ENCODE data around the gene MB.
"Not testable (repeated sequence)": the region's sequence is repeated elsewhere in the genome, so short reads cannot be mapped to it uniquely, and the experiment has no call there.

The MB gene

DNA sequence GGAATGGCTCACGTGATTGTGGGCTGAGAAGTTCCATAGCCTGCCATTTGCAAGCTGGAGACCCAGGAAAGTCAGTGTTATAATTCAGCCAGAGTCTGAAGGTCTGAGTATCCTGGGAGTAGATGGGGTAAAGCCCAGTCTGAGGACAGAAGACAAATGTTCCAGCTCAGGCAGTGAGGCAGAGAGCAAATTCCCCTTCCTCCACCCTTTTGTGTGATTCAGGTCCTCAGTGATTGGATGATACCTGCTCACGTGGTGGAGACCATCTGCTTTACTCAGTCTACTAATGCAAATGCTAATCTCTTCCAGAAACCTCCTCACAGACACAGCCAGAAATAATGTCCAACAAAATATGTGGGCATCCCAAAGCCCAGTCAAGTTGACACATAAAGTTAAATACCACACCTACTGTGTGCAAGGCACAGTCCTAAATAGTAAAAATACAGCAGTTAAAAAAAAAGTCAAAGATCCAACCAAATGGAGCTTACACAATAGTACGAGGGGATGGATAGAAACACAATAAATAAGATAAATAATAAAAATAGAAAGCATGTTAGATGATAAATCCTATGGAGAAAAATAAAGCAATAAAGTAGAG, 17.9 kb upstream of the MB start:
- DNase-seq: no peak

DNA sequence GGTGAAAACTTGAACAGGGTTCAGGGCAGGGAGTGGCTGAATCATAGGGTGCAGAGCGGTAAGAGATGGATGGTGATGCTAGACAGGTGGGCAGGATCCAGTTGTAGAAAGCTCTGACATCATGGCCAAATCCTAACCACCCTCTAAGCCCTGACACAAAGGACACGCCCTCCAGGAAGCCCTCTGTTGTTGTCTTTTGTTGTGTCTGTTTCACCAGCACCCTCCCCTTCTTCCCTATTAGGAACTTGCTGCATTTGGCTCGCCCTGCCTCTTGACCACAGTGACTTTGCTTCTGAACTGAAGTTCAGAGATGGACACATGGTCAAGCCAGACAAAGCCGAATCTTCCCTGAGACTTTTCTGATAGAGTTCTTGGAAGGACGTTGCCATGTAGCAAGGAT, 16.9 kb upstream of the MB start:
- no peak for DNase-seq

DNA sequence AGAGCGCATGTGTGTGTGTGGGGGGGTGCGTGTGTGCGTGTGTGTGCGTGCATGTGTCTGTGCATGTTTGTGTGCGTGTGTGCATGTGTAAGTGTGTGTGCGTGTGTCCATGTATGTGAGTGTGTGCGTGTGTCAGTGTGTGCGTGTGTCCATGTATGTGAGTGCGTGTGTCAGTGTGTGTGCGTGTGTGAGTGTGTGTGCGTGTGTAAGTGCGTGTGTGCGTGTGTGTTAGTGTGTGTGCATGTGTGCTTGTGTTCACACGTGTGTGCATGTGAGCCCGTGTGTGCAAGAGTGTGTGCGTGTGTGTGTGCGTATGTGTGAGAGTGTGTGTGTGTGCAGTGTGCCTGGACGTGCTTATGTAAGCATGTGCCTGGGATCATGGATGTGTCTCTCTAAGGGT, 16.4 kb upstream of the MB start:
- no peak for DNase-seq

DNA sequence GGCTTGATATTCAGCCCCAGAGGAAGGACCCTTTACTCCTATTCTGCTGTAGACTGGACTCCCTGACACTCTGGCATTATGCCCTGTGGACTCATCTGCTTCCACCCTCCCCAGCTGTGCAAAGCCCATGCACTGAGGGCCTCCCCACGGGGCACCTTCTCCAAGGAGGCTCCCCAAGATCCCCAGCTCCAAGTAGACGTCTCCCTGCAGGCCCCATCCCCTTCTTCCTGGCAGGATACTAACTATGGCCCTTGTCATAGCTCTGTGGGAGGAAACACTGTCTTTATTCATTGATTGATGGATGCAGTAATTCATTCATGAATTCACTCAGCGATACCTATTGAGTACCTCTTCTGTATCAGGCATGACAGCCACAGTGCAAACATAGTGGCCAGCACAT, 15.8 kb upstream of the MB start:
- no peak for DNase-seq

DNA sequence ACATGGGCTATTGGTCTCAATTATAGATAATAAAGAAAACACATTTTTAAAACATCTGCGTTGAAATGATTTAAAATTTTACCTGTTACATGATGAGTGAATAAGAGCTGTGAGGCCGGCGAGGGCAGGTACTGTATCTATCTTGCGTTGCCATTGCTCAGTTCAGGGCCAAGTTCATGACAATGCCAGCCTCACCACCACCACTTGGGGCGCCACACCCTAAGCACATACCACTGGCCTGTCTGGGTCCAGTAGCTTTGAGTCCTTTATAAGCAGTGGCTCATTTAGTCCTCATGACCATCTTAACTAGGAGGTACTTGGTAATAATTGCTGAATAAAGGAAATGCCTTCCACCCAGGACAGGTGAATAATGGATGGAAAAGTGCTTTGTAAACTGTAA, 14.5 kb upstream of the MB start:
- no peak for DNase-seq

DNA sequence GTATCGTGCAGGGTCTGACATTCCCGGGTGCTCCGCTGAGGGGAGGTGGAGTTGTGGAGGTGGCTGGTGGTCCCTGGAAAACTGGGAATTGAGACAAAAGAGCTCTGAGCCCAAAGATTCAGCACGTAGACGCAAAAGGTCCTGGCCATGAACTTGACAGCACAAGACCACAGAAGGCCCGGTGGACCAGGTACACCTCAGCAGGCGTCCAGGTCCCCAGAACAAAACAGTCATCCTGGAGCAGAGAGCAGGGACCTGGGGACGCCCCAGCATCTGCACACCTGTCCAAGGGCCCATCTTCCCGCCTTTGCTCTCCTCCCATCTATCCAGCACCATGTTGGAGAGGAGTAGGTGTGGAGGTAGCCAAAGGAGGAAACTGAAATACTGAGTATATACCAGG, 13.8 kb upstream of the MB start:
- no peak for DNase-seq

DNA sequence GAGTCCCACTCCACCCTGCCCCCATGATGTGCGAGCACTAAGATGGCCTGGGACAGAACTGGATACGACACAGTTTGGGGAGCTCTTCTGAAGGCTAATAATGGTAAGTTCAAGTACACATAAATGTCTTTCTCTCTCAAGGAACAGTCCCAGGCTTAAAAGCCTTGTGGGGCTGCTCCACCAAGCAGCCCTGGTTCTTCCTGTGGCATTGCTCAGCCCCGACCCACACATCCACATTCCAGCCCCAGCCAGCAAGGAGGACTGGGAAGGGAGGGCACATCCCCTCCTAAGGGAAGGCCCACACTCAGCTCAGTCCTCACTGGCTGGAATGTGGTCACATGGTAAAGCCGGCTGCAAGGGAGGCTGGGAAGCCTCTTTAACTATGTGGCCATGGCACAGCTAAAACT, 13.3 kb upstream of the MB start:
- DNase-seq: no peak

DNA sequence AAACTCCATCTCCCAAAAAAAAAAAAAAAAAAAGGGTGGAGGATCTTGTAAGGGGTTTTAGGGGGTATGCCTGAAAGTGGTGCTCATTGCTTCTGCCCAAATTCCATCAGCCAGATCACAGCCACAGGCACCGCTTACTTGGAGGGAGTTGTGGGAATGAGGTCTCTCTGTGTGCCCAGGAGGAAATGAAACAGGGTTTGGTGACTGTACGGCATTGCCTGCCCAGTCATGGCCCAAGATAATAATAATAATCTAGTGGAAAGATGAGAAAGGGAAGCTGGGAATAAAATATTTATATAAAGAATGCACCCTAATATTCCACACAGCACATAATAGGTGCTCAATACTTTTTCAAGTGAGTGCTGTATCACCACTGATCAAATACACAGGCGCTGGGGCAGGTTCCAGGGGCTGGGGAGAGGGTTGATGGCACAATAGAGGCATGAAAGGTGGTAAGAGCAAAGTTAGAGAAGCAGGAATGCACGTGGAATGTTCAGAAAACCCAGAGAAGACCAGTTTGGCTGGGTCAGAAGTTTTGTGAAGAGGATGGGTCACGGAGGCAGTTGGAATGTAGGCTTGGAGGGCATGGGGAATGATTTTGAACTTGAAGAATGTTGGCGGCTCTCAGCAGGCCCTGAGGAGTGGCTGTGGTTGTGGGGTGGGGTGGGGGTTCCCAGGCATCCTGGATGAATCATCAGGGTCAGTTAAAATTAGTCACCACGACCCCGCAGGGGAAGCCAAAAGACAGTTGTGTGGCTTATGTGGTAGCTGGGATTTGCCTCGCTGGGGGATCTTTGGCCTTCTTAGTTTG, 12.5 kb upstream of the MB start:
- DNase-seq: no peak

DNA sequence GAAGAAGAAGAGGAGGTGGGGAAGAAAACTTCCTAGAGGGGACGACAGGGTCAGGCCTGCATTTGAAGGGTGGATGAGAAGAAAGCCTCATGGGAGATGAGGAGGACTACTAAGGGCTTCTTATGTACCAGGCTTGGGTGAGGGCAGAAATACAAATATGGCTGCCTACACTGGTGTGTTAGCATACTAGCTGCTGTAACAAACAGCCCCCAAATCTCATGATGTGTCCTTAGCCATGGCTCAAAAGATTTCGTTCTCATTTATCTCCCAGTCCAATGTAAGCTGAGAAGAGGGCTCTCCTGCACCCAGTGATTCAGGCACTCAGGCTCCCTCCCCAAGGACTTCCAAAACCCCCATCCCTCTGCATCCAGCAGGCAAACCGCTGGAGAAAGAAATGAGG, 11.6 kb upstream of the MB start:
- DNase-seq: no peak

DNA sequence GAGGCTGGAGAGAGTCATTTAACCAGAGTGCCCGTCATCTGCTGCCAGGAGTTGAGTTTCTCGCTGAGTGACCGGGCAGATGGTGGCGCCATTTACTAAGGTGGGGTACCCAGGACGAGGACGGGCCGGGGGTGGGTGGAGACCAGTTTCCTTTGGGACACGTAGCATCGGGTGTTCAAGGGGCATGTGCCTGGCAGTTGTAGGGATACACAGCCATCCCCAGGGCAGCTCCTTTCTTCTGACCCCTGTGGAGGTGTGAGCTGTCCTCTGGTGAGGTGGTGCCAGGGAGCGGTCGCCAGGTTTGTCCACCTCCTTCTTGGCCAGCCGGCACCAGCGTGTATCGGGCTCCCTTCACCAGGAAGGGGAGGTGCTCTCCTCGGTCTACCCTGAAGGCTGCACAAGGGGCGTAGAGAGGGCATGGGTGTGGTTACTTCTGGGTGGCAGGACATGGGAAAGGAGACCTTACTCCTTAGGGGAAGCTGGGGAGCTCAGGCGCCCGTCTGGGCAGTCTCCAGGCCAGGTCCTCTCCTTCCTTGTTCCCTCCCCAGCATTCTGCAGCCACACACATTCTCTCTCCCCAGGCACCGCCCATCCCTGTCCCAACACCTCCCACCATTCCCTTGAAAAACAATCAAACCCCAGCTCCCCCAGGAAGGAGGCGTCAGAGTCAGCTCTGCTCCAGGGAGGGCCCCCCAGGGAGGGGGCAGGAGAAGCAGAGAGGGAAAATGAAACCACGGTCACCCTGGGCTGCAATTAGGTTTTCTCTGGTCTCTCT, 10.3 kb upstream of the MB start:
- no peak for DNase-seq

DNA sequence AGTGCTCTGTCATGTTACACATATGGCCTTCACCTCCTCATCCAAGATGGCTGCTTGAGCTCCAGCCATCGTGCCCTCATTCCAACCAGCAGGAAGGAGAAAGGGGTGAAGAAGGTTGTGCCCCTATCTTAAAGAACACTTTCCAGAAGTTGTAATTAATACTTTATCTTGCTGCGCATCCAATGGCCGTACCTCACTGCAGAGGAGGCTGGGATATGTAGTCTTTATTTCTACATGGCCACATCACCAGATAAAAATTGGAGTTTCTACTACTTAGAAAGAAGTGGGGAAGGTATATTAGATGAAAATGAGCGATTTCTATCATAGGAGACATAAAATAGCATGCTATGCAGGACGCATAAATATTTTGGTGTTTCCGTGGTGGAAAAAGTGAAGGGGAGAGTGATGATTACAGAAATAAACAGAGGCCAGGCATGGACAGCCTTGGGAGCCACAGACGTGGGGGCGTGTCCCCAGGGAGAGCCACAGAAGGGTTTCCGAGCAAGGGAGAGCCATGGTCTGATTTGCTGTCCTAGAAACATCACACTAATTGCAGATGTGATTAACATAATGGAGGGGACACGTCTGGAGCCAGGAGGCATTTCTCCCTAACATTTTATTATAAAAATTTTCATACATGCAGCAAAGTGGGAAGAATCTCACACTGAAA, 8.8 kb upstream of the MB start:
- DNase-seq: no peak

DNA sequence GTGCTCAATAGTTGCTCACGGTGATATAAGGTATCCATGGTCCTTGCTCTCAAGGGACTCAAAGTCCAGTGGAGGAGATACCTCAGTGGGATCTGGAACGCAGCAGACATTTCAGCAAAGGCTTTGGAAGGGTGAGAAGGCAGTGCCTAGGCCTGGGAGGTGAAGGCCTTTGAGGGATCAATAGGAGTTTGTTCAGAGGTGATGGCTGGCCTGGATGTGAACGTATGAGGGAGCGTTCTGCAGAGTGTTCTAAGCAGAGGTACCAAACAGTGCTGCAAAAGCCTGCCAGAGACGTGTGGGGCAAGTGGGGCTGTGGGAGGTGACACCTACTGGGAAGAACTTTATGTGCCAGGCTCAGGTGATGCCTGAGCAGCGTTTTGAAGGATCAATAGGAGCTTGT, 7.4 kb upstream of the MB start:
- no peak for DNase-seq

DNA sequence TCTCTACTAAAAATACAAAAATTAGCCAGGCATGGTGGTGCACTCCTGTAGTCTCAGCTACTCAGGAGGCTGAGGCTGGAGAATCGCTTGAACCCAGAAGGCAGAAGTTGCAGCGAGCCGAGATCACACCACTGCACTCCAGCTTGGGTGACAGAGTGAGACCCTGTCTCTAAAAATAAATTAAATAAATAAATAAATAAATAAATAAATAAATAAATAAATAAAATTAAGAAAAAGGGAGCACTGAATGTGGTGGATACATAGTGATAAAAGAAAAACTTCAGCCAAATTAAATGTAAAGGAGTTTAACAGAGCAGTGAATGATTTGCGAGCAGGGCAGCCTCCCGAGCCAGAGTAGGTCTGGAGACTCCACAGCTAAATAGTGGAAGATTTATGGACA, 6.8 kb upstream of the MB start:
- not testable (repeated sequence) for DNase-seq

DNA sequence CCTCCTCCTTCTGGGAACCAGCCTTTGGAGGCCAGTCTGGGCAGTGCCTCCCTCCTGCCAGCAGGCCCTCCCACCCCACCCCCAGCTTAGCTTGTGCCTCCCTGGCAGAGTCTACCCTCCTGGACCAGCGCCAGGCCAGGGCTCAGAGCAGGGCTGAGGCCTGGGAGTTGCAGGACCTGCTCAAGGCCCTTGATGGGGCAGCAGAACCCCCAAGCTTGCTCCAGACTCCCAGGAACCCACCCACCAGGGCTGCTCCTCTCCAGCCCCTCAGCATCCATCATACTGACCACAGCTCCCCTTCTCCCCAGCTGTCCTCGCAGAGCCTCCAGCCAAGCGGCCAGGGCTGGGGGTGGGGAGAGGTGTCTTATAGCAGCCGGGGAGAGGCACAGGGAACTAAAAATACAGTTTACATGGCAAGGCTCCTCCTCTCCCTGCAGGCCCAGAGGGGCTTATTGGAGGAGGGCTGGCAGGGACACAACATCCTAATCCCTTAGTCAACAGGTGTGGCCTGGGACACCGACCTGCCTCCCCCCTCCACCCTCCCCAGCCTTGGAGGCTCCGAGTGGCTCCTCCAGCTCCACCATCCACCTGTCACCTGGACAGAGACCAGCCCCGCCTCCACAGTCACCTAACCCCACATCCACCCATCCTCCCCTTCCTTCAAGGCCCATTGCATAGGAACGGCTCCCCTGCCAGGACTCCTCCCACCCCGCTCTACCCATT, 5.2 kb upstream of the MB start:
- DNase-seq: no peak

DNA sequence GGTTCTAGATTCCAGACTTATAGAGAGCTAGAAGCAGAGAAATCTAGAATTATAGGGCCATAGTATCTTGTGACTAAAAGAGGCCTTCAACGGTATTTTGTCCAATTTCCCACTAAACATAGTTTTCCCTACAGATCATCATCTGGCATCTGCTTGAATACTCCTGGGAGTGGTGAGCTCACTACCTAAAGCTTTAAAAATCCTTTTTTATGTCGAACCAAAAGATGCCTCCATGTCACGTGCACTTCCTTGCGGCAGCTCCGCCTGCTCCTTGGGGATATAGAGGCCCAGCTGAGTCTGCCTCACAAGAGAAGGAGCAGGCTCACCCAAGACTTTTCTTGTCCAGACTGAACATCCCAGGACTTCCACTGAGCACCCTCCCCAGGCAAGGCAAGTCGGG, 4.3 kb upstream of the MB start:
- no peak for DNase-seq

DNA sequence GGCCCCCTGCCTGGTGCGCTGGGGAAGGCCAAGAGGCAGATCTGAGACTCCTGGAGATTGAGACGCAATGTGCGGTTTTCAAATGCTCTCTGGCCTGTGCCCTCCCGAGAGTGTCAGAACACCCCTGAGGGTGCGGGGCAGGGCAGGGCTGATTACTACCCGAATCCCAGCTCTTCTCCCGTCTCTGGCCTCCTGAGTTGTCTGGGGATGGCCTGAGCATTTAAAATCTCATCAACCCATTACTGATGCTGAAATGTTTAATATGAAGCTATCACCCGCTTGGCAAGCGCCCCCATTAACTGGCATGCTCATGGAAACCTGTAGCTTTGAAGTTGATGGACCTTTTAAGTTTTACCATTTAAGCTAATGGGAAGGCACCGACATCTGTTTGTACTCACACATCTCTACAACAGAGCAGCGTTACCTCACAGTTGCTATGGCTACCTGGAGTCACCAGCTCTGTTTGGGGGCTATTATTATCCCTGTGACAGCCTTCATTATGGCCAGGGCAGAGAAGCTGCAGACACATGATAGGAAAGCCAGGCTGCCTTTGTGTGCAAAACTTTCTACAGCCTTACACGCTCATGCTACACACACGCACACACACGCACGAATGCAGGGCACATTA, 3.6 kb upstream of the MB start:
- DNase-seq: peak; percentile 30

DNA sequence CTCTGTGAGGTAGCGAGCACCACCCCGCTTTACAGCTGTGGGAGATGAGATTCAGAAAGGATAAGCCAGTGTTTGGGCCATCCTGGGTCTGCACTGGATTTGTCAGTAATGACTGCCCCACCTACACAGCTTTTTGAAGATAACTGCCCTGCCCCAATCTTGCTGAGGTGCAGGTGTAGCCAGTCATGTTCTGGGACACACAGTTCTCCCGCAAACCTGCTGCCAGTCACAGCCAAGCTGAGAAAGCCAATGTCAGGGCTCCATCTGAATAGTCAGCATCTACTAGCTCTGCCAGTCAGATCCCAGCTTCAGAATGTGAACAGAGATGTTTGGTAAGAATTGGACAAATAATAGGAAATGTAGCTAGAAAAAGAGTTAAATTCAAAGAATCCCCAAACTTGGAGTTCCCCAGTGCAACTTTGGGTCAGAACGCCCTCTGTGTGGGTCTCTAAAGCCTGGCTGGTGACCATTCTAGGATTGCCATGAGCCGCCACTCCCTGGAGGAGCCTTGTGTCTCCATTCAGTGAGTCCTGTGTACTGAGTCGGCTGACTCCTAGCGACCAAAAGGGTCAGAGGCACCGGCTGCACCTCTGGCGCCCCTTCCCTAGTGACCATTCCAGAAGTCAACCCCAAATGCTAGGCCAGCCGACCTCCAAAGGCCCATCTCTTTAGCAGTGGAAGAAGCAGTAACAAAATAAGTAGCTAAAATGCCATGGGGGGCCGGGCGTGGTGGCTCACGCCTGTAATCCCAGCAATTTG, 2.4 kb upstream of the MB start:
- no peak for DNase-seq

DNA sequence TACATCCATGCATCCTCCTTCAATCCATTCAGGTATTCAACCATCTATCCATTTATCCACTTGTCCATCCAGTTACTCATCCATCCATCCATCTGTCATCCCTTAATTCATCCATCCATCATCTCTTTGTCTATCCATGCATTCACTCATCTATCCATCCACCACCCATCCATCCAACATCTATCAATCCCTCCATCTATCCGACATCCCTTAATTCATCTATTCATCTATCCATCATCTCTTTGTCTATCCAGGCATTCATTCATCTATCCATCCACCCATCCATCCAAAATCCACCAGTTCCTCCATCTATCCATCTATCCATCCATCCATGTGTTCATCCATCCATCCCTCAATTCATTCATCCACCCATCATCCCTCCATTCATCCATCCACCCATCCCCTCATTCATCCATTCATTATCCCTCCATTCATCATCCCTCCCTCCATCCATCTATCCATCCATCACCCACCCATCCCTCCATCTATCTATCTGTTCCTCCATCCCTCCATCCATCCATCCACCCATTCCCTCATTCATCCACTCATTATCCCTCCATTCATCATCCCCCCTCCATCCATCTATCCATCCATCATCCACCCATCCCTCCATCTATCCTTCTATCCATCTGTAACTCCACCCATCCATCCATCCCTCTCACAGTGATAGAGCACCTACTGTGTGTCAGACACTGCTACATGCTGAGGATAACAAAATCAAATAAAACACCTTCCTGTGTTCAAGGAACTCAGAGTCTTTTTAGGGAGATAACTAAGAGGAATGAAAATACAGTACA, 1.5 kb upstream of the MB start:
- DNase-seq: no peak

DNA sequence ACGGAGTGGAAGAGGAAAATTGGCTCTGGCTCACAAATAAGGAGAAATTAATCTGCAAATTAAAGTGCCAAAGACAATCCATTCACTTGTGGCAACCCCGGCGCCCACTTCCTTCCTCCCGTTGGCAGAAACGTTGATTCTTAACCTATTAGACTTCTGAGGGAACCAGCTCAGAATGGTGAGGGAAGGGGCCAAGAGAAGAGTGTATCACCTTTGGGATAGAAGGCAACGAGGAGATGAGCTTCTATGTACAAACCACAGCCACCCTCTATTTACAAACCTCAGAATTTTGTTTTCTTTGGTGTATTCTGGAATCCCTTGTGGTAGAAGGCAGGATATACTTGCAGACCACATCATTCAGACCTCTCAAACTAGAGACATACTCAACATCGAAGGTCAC, 1.1 kb downstream of the MB start:
- no peak for DNase-seq

DNA sequence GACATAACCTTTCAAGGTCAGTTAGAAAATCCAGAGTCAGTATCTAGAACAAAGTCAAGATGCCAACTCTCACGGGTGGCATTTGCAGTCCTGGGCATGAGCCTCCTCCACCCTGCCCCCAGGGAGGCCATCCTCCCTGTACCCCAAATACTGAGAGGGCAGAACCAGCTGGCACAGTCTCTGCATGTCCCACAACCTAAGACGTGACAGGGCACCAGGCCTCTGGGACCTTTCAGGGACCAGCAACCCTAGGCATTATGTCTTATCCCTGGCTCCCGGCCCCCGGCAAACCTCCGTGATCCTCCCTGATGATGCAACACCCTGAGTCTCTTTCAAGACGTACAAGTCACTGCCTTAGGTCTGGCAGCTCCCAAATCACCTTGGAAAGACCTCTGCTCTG, 2.0 kb downstream of the MB start:
- no peak for DNase-seq

DNA sequence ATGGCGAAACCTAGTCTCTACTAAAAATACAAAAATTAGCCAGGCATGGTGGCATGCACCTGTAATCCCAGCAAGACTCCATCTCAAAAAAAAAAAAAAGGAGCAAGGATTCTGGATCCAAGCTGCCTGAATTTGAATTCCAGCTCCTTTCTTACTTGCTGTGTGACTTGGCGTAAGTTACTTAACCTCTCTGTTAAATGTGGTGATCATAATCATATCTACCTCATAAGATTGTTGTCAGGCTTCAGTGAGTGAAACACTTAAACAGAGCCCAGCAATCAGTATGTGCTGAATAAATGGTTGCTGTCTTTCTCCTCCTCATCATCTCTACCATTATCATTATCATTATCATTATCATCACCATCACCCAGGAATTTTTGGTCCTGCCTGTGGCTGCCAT, 2.7 kb downstream of the MB start:
- no peak for DNase-seq

Data from NCI-H1436 treated with DMSO at 0.1 percent for 48 hours (cell line).